K562 (cell line): ENCODE measurements around the gene BBLN. TPM values are rescaled to one million over a fixed set of nuclear protein-coding genes. Genes with fewer than 3 reads are reported as not detected.

ENCODE experiments used
- ARNT ChIP-seq, 2 experiments: fragments of 450-650 bp; IDR thresholded peaks; 2 replicates each; pipeline ENCODE4 v1.6.1; 2016; ENCODE audit warnings: mild to moderate bottlenecking in 1 of 2
- CCAR2 ChIP-seq: fragments of 200-400 bp; formaldehyde crosslinking; IDR thresholded peaks from 2 replicates; pipeline ENCODE4 v1.6.1; 2017; ENCODE audit warnings: mild to moderate bottlenecking, low read depth, low read length
- CEBPB ChIP-seq: fragments of 450-650 bp; IDR thresholded peaks from 2 replicates; pipeline ENCODE4 v1.6.1; 2016; ENCODE audit warnings: missing genetic modification characterization, missing compliant biosample characterization
- GMEB1 ChIP-seq: fragments of 250-450 bp; sonication (Bioruptor Pico); IDR thresholded peaks from 2 replicates; pipeline ENCODE4 v1.4.0; 2020; ENCODE audit warnings: mild to moderate bottlenecking
- HNRNPLL ChIP-seq: fragments of 200-400 bp; formaldehyde crosslinking; IDR thresholded peaks from 2 replicates; pipeline ENCODE4 v1.6.1; 2017; ENCODE audit warnings: low read length, low read depth, mild to moderate bottlenecking; ENCODE audit not compliant: poor library complexity, severe bottlenecking
- ILF3 ChIP-seq: fragments of 450-650 bp; IDR thresholded peaks from 2 replicates; pipeline ENCODE4 v1.6.1; 2018; ENCODE audit warnings: antibody characterized with exemption, mild to moderate bottlenecking, moderate library complexity, borderline replicate concordance
- JUN ChIP-seq, 2 experiments: sonication (generic) in 1 of 2; formaldehyde crosslinking in 1 of 2; IDR thresholded peaks; 2 replicates each; pipeline versions ENCODE4 v1.6.1 to v1.8.0; 2012 to 2022; ENCODE audit warnings: borderline replicate concordance in 2 of 2, mild to moderate bottlenecking in 2 of 2, improper control_type of control experiment in 1 of 2, low read depth in 1 of 2, low read length in 1 of 2, missing genetic modification reagents in 1 of 2
- NCOR1 ChIP-seq: fragments of 450-650 bp; IDR thresholded peaks from 2 replicates; pipeline ENCODE4 v1.6.1; 2016; ENCODE audit warnings: mild to moderate bottlenecking, moderate library complexity
- NFRKB ChIP-seq: fragments of 450-650 bp; IDR thresholded peaks from 2 replicates; pipeline ENCODE4 v1.6.1; 2016; ENCODE audit warnings: low read depth
- PHF8 ChIP-seq: fragments of 200-600 bp; sonication (generic); IDR thresholded peaks from 2 replicates; pipeline ENCODE4 v1.6.1; 2012; ENCODE audit warnings: mixed run types, mild to moderate bottlenecking, inconsistent platforms, low read length, moderate library complexity, borderline replicate concordance
- PTRF ChIP-seq: fragments of 450-650 bp; IDR thresholded peaks from 2 replicates; pipeline ENCODE4 v1.6.1; 2016; ENCODE audit warnings: mild to moderate bottlenecking, missing genetic modification characterization, missing compliant biosample characterization
- RAD21 ChIP-seq, 2 experiments: fragments of 250-450 bp in 1 of 2; fragments of 450-650 bp in 1 of 2; sonication (Bioruptor Pico) in 1 of 2; formaldehyde crosslinking in 1 of 2; IDR thresholded peaks in 1 of 2; conservative IDR thresholded peaks in 1 of 2; 2 replicates each; pipeline versions ENCODE4 v1.4.0 to v1.8.0; 2020 to 2022; ENCODE audit warnings: mild to moderate bottlenecking in 2 of 2, moderate library complexity in 1 of 2
- SMARCC2 ChIP-seq: fragments of 450-650 bp; IDR thresholded peaks from 2 replicates; pipeline ENCODE4 v1.6.1; 2017; ENCODE audit warnings: antibody characterized with exemption, moderate library complexity, mild to moderate bottlenecking, low read depth
- TEAD4 ChIP-seq, 2 experiments: sonication (generic) in 1 of 2; formaldehyde crosslinking in 1 of 2; IDR thresholded peaks; 2 replicates each; pipeline versions ENCODE4 v1.6.1 to v1.8.0; 2012 to 2022; ENCODE audit warnings: borderline replicate concordance in 1 of 2, inconsistent platforms in 1 of 2, low read length in 1 of 2, mild to moderate bottlenecking in 1 of 2, missing genetic modification reagents in 1 of 2
- TSC22D4 ChIP-seq: fragments of 450-650 bp; IDR thresholded peaks from 2 replicates; pipeline ENCODE4 v1.6.1; 2016; ENCODE audit warnings: missing genetic modification characterization, missing biosample characterization, control low read depth
- ZNF175 ChIP-seq: fragments of 200-800 bp; sonication (Bioruptor generic); IDR thresholded peaks from 2 replicates; pipeline ENCODE4 v1.6.1; 2016; ENCODE audit warnings: low read depth, mild to moderate bottlenecking, missing genetic modification characterization, missing compliant biosample characterization
- ZNF445 ChIP-seq: fragments of 250-450 bp; sonication (Bioruptor Pico); IDR thresholded peaks from 2 replicates; pipeline ENCODE4 v1.4.0; 2020; ENCODE audit warnings: low read depth, mild to moderate bottlenecking, moderate library complexity
- polyA plus RNA-seq, 8 experiments: library from polyadenylated mRNA; depleted of rRNA in 4 of 8; stranded (reverse) in 5 of 8; unstranded in 3 of 8; fragments of >200 nt; fragmentation: Nextera tagmentation in 2 of 8; fragmentation: Illumina TruSeq in 1 of 8; extraction: Ambion mirVana in 2 of 8; extraction: Trizol in 1 of 8; gene quantifications; 2 replicates each; pipeline versions ENCODE4 v1.2.1 to v1.2.3, GENCODE V29; 2011 to 2014; ENCODE audit warnings: inconsistent platforms in 1 of 8, missing spikeins in 1 of 8
- total RNA-seq, 7 experiments: library from RNA; depleted of rRNA in 6 of 7; stranded (reverse); fragments of >200 nt in 6 of 7; fragmentation: Illumina TruSeq in 2 of 7; extraction: Trizol in 2 of 7; gene quantifications; 2 replicates each; pipeline versions ENCODE4 v1.2.1 to v1.2.3, GENCODE V29; 2011 to 2021; ENCODE audit warnings: low replicate concordance in 1 of 7
- TF ChIP-seq, protein P1 (sequence below): sonication (generic); formaldehyde crosslinking; IDR thresholded peaks from 2 replicates; pipeline ENCODE4 v1.8.0; 2022; ENCODE audit warnings: missing genetic modification reagents, mild to moderate bottlenecking, moderate library complexity, borderline replicate concordance
- TF ChIP-seq, protein P2 (sequence below): sonication (generic); formaldehyde crosslinking; IDR thresholded peaks from 2 replicates; pipeline ENCODE4 v1.8.1; 2023; ENCODE audit warnings: mild to moderate bottlenecking, missing genetic modification reagents
- TF ChIP-seq, protein P3 (sequence below): fragments of 250-450 bp; sonication (Bioruptor Pico); IDR thresholded peaks from 2 replicates; pipeline ENCODE4 v1.8.0; 2021; ENCODE audit warnings: mild to moderate bottlenecking, moderate library complexity

The BBLN gene
- total and polyA plus RNA-seq, 9 of the 15 experiments (the other 6 are each of a cell fraction or from before 2014, with no cell fraction given), result 4.2 to 331 (median 87.1) TPM

- TF ChIP-seq GMEB1, result no peak
- TF ChIP-seq, protein P1, sequence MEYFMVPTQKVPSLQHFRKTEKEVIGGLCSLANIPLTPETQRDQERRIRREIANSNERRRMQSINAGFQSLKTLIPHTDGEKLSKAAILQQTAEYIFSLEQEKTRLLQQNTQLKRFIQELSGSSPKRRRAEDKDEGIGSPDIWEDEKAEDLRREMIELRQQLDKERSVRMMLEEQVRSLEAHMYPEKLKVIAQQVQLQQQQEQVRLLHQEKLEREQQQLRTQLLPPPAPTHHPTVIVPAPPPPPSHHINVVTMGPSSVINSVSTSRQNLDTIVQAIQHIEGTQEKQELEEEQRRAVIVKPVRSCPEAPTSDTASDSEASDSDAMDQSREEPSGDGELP, result peak; percentile 80
- TF ChIP-seq TEAD4 (IDR thresholded peaks at IDR 0.05; ENCODE audit: low read length), result peak; percentile 96
- no peak for TF ChIP-seq TEAD4 (CRISPR knock-in tag; IDR thresholded peaks at IDR 0.05; ENCODE audit: borderline replicate concordance)
- TF ChIP-seq, protein P2, sequence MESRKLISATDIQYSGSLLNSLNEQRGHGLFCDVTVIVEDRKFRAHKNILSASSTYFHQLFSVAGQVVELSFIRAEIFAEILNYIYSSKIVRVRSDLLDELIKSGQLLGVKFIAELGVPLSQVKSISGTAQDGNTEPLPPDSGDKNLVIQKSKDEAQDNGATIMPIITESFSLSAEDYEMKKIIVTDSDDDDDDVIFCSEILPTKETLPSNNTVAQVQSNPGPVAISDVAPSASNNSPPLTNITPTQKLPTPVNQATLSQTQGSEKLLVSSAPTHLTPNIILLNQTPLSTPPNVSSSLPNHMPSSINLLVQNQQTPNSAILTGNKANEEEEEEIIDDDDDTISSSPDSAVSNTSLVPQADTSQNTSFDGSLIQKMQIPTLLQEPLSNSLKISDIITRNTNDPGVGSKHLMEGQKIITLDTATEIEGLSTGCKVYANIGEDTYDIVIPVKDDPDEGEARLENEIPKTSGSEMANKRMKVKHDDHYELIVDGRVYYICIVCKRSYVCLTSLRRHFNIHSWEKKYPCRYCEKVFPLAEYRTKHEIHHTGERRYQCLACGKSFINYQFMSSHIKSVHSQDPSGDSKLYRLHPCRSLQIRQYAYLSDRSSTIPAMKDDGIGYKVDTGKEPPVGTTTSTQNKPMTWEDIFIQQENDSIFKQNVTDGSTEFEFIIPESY (CRISPR knock-in tag), result no peak
- no peak for TF ChIP-seq PTRF (tag)
- no peak for TF ChIP-seq ZNF175 (CRISPR knock-in tag)
- TF ChIP-seq SMARCC2, result peak; percentile 90
- no peak for TF ChIP-seq PHF8
- TF ChIP-seq, protein P3, sequence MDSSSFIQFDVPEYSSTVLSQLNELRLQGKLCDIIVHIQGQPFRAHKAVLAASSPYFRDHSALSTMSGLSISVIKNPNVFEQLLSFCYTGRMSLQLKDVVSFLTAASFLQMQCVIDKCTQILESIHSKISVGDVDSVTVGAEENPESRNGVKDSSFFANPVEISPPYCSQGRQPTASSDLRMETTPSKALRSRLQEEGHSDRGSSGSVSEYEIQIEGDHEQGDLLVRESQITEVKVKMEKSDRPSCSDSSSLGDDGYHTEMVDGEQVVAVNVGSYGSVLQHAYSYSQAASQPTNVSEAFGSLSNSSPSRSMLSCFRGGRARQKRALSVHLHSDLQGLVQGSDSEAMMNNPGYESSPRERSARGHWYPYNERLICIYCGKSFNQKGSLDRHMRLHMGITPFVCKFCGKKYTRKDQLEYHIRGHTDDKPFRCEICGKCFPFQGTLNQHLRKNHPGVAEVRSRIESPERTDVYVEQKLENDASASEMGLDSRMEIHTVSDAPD (CRISPR knock-in tag), result no peak
- TF ChIP-seq ILF3, result peak; percentile 49; the same call in 1 of the 2 replicates
- TF ChIP-seq HNRNPLL, result peak; percentile 34
- peak; percentile 96 for TF ChIP-seq NCOR1
- peak in 1 of 2 experiments; percentile 14; a peak in 2 of 4 replicates for TF ChIP-seq RAD21 (CRISPR knock-in tag; conservative IDR thresholded peaks at IDR 0.05 in 1 of 2, IDR thresholded peaks at IDR 0.05 in 1 of 2)
- no peak for TF ChIP-seq NFRKB
- no peak for TF ChIP-seq CEBPB (tag)
- no peak for TF ChIP-seq ZNF445 (CRISPR knock-in tag)
- no peak for TF ChIP-seq CCAR2
- TF ChIP-seq JUN (IDR thresholded peaks at IDR 0.05; ENCODE audit: borderline replicate concordance, low read depth, low read length), result 0 out of 2 replicates have a peak, but pooled peaks have one; percentile 23
- TF ChIP-seq JUN (CRISPR knock-in tag; IDR thresholded peaks at IDR 0.05; ENCODE audit: borderline replicate concordance), result no peak
- peak in 1 of 2 experiments; percentile 74; a peak in 2 of 4 replicates for TF ChIP-seq ARNT (IDR thresholded peaks at IDR 0.05)
- TF ChIP-seq TSC22D4 (tag), result no peak
These were observed 44.6 kb upstream of the BBLN start (continued) for GRCh38 chr9:128115187-128116103.
